Astrocyte of the spinal cord (primary cell): ENCODE measurements around the gene MEAK7.

Source experiments
- DNase-seq: peaks from one replicate; pipeline ENCODE4 v3.0.0; 2011; ENCODE audit warnings: low read depth, low spot score
- H3K4me3 ChIP-seq: 2 replicates; pipeline ENCODE4 v1.5.1; 2011; ENCODE audit warnings: low read depth, mild to moderate bottlenecking, low read length, moderate library complexity
- CTCF ChIP-seq: IDR thresholded peaks from 2 replicates; pipeline ENCODE4 v1.5.1; 2012; ENCODE audit warnings: low read depth, mild to moderate bottlenecking, low read length, inconsistent platforms
- in situ Hi-C: cut with HindIII; loops from 2 replicates; pipeline ENCODE4 v1.10.0; 2017; ENCODE audit warnings: low sequenced_read_pairs

The MEAK7 gene

GRCh38 chr16:84508502-84508901, 4.0 kb upstream of the MEAK7 start:
- no peak for TF ChIP-seq CTCF
- no peak for DNase-seq
- H3K4me3 ChIP-seq = no peak overlapping the region
- in situ Hi-C loops = no loop called here

- H3K4me3 ChIP-seq = no peak overlapping the region
- TF ChIP-seq CTCF = no peak
- no peak for DNase-seq
- in situ Hi-C loops = no loop called here
These were observed 2.8 kb upstream of the MEAK7 start for GRCh38 chr16:84507011-84507982.

GRCh38 chr16:84505249-84506187, 1.1 kb upstream of the MEAK7 start:
- peak overlapping the region; percentile 90 for H3K4me3 ChIP-seq
- no peak for TF ChIP-seq CTCF
- no peak for DNase-seq
- in situ Hi-C loops = no loop called here

GRCh38 chr16:84503751-84504395, 586 bp downstream of the MEAK7 start:
- no peak for DNase-seq
- in situ Hi-C loops = no loop called here
- peak overlapping the region; percentile 90 for H3K4me3 ChIP-seq
- no peak for TF ChIP-seq CTCF

- no peak for TF ChIP-seq CTCF
- no peak overlapping the region for H3K4me3 ChIP-seq
- DNase-seq = no peak
- in situ Hi-C loops = no loop called here
These were observed 1.9 kb downstream of the MEAK7 start for GRCh38 chr16:84502581-84502980.

GRCh38 chr16:84502075-84502474, 2.4 kb downstream of the MEAK7 start:
- in situ Hi-C loops = no loop called here
- no peak for TF ChIP-seq CTCF
- no peak for DNase-seq
- H3K4me3 ChIP-seq = no peak overlapping the region
